Measurements from ENCODE around the gene SHOC2. TPM values are rescaled to one million over a fixed set of nuclear protein-coding genes. Genes with fewer than 3 reads are reported as not detected.

SHOC2 gene
- total RNA-seq, 1 donor from 2014 or later, result 71.4 TPM

- ATAC-seq, result no peak
- intact Hi-C loops (cut with DNase I), result no loop called here
- DNase-seq (ENCODE audit: low spot score), result no peak
These were observed 53.1 kb downstream of the SHOC2 start for GRCh38 chr10:110972231-110973134.

GRCh38 chr10:110973400-110973799 is 54.0 kb downstream of the SHOC2 start:
- no peak for ATAC-seq
- intact Hi-C loops (cut with DNase I), result no loop called here
- DNase-seq (ENCODE audit: low spot score), result no peak

DNA sequence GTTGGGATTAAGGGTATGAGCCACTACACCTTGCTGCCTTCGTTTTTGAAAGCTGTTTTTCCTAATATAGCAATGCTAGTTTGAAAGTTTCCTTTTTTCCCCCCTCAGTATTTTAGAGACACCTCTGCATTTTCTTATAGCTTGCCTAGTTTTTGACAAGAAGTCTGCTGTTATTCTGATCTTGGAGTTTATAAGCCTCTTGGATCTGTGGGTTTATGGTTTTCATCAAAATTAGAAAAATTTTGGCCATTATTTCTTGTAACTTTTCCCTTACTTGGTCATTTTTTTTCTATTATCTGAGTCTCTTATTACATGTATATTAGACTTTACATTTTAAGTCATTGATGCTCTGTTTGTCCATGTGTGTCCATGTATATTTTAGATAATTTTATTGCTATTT is 57.2 kb downstream of the SHOC2 start:
- no peak for DNase-seq (ENCODE audit: low spot score)
- intact Hi-C loops (cut with DNase I), result loop anchor here (5.0 kb wide), 1 partner anchor 34 kb away; no protein-coding TSS in a partner anchor
- ATAC-seq, result no peak

- ATAC-seq (no peak), DNase-seq (ENCODE audit: low spot score) (no peak)
- intact Hi-C loops (cut with DNase I), result loop anchor here (5.0 kb wide), 1 partner anchor 35 kb away; no protein-coding TSS in a partner anchor
These were observed 58.3 kb downstream of the SHOC2 start for GRCh38 chr10:110977662-110978061.

- ATAC-seq (no peak), DNase-seq (ENCODE audit: low spot score) (no peak)
- intact Hi-C loops (cut with DNase I), result loop anchor here (5.0 kb wide), 1 partner anchor 36 kb away; no protein-coding TSS in a partner anchor
These were observed 58.8 kb downstream of the SHOC2 start for GRCh38 chr10:110978204-110978603.

DNA sequence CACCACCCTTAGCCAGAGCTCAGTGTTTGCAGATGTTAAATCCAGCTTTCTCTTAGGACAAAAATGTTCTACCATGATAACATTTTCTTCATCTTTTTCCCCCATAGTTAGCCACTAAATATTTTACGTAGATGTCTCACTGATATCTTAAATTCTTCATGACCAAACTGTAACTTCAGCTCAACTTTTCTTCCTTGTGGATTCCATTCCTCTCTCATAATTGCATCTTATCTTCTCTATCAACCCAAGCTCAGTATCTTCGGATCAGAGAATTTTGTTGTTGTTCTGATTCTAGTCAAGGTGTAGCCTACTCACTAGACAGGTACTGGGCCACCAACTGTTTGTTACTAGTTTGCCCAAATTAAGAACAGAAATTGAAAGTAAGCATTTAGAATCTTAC is 60.2 kb downstream of the SHOC2 start:
- intact Hi-C loops (cut with DNase I), result loop anchor here (5.0 kb wide), 1 partner anchor 37 kb away; no protein-coding TSS in a partner anchor
- DNase-seq (ENCODE audit: low spot score), result no peak
- no peak for ATAC-seq

DNA sequence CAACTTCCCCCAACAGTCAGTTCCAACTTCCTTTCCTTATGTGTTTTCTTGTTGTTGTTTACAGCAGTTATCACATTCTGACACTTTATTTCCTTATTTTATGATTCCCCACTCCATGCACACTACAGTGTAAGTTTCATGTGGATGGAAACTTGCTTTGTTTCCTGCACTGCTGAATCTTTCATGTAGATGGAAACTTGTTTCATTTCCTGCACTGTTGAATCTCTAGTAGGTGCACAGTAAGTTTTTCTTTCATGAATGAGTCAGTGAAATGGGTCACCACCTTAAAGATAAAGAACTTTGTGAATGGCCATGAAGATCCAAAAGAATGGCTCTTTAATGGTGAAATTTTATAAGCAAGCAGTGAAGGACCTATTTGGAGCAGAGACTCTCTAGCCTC is 61.4 kb downstream of the SHOC2 start:
- DNase-seq (ENCODE audit: low spot score), result no peak
- intact Hi-C loops (cut with DNase I), result no loop called here
- no peak for ATAC-seq

- no peak for ATAC-seq
- no peak for DNase-seq (ENCODE audit: low spot score)
- intact Hi-C loops (cut with DNase I), result no loop called here
These were observed 64.1 kb downstream of the SHOC2 start for GRCh38 chr10:110983466-110983865.

- DNase-seq (ENCODE audit: low spot score) (no peak), ATAC-seq (no peak)
- intact Hi-C loops (cut with DNase I), result no loop called here
These were observed 66.3 kb downstream of the SHOC2 start for GRCh38 chr10:110985497-110986275.

- no peak for ATAC-seq
- no peak for DNase-seq (ENCODE audit: low spot score)
- intact Hi-C loops (cut with DNase I), result no loop called here
These were observed 69.6 kb downstream of the SHOC2 start for GRCh38 chr10:110989016-110989415.

DNA sequence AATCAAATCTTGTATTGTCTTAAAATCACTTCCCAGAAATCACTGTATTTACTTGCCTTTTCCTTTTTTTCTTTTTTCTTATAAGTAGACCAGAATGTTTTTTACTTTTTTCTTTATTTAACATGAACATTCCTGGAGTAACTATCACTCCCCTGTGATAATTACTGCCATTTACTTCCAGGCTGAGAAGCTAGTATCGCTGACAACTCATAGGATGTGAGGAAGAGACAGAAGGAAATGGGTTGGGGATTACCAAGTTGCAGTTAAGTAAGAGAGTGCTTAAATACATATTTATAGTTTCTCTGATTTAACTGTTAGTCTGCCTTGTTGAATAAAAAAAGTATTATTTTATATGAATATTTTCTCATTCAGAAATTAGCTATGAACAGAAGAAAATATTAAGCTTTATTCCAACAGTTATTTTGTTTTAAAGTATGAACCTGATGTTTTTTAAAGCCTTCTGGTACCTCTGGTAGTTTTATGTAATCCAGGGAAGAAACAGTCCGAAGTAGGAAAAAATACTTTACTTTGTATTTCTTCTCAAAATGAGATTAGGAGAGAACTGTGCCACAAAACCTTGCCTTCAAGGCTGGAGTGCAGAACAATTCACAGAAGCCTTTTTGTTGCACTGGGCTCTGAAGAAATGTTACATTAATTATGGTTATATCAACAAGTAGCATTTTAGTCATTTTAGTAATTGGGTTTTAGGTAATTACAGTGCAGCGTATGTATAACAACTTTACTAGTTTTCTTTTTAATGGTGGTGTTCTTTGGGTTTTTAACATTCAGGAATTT is 72.8 kb downstream of the SHOC2 start:
- DNase-seq (ENCODE audit: low spot score), result no peak
- no peak for ATAC-seq
- intact Hi-C loops (cut with DNase I), result no loop called here

DNA sequence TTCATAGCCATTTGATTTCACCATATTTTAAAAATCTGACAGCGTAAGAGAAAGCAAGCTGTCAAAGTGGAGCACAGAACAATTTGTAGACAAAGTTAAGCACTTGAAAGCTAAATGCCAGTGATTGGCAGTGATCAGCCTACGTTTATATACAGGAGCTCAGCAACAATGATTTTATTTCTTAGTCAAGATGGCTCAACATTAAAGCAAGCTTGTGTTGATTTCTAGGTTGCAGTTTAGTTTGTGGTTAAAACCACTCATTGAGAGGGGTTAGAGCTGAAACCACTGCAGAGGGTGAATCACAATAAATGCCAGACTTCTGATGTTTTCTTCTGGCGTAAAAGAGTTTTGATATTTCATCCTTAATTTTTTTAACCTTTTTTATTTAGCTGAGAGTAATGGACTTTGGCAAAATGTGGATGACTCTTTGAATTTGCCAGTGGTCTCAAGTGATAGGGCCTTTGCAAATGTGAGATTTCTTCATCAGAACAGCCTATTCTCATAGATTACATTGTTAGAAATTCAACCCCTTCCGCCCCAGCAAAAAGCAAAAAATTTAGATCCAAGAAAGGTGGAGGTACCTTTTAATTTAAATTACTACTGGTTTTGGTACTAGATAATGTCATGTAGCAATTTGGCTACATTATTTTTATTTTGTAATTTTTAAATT is 73.8 kb downstream of the SHOC2 start:
- DNase-seq (ENCODE audit: low spot score) (no peak), ATAC-seq (no peak)
- intact Hi-C loops (cut with DNase I), result no loop called here

DNA sequence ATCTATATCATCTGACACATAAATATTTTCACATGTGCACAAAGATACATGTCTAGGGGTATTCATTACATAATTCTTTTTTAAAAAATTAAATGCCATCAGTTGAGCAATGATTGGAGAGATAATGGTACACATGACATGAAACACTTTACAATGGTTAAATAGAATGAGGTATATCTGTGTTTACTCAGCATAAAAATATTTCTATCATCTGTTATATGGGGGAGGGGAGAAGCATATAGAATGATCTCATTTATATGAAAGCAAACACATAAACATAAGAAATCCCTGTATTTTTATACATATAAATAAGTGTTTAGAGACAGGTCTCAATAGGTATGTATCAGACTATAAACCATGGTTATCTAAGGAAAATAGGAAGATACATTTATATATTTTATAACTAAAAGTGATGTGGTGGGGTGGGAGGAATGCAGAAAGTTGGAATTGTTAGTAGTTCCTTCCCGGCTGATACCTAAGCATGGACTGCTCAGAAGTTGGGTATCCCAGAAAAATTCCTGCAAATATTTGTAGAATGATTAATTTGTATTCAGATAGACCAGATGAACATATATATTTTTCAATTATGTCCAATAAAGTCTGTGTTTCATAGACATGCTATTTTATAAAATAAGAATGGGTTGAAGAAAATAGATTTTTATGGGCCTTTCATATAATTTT is 75.1 kb downstream of the SHOC2 start:
- intact Hi-C loops (cut with DNase I), result no loop called here
- ATAC-seq (no peak), DNase-seq (ENCODE audit: low spot score) (no peak)

- ATAC-seq, result no peak
- no peak for DNase-seq (ENCODE audit: low spot score)
- intact Hi-C loops (cut with DNase I), result no loop called here
These were observed 75.9 kb downstream of the SHOC2 start for GRCh38 chr10:110995301-110995700.

DNA sequence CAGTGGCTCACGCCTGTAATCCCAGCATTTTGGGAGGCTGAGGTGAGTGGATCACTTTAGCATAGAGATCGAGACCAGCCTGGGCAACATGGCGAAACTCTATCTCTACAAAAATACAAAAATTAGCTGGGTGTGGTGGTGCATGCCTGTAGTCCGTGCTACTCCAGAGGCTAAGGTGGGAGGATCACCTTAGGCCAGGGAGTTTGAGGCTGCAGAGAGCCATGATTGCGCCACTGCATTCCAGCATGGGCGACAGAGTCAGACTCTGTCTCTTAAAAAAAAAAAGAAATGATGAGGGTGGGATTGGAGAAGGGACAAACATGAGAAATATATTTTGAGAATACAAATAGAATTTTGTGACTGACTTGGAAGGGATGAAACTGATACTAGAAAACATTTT is 76.9 kb downstream of the SHOC2 start:
- intact Hi-C loops (cut with DNase I), result no loop called here
- DNase-seq (ENCODE audit: low spot score) (no peak), ATAC-seq (no peak)

DNA sequence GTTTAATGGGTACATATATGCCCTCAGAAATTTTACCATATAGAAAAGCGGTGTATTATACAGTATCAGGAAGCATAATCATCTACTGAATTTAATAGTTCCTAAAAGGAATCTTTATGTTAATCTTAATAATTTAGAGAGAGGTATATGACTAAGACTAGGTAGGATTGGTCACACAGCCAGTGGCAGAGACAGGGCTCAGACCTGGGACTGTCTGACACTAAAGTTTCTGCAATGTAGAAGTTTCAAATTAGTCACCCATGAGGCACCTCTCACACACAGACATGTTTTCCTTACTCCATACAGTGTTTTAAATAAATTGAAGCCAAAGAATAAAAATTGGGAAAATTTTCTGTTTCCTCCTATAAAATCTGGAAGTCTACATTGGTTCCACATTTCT is 84.6 kb downstream of the SHOC2 start:
- DNase-seq (ENCODE audit: low spot score) (no peak), ATAC-seq (no peak)
- intact Hi-C loops (cut with DNase I), result no loop called here

DNA sequence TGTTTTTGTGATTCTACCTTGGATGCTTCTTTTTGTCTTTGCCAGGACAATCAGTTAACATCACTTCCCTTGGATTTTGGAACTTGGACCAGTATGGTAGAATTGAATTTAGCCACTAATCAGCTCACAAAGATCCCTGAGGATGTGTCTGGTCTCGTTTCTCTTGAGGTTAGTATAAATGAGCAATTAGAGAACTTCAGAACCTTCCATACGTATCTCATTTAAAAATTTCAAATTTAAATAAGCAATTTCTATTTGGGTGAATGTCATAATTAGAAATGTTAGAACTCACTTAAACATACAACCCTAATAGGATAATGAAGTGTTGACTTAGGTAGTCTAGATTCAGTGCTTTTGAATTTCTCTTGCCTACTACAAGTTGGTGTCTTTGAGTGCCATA is 88.1 kb downstream of the SHOC2 start:
- intact Hi-C loops (cut with DNase I), result no loop called here
- no peak for ATAC-seq

GRCh38 chr10:111015181-111015580 is 95.8 kb downstream of the SHOC2 start:
- no peak for DNase-seq (ENCODE audit: low spot score)
- intact Hi-C loops (cut with DNase I), result no loop called here
- no peak for ATAC-seq

More for the DNA sequence above, 88.1 kb downstream of the SHOC2 start:
- no peak for DNase-seq (ENCODE audit: low spot score)
